Measurements from ENCODE around the gene SLC1A7.

Gene SLC1A7

DNA sequence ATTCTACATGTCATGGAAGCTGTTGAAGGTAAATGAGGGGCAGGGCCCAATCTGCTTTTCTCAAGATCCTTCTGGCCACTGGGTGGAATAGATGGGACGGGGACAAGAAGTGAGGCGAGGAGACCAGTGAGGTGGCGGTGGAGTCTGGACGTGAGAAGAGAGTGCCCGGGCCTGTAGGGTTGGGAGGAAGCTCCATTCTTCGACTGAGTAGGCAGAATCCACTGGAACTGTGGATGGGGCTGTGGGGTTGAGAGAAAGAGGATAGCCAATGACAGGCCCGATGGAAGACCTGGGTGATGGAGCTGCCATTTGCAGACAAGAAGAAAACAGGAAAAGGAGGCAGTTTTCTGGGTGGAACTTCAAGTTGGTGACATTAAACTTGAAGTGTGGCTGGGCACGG lies 10.3 kb downstream of the SLC1A7 start:
- no peak for DNase-seq

DNA sequence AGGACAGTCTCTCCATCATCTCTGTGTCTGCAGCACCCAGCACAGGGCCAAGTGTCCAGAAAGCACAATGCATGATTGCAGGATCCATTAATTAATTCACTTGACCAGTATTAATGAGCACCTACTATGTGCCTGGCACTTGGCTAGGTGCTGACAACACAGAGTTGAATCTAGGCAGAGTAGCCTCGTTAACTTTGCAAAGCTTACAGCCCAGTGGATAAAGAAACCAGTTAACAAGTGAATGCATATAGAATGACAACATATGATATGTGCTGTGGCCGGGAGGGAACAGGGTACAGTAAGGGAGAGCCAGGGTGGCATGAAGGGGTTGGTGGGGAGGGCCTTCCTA lies 10.9 kb downstream of the SLC1A7 start:
- DNase-seq: no peak

DNA sequence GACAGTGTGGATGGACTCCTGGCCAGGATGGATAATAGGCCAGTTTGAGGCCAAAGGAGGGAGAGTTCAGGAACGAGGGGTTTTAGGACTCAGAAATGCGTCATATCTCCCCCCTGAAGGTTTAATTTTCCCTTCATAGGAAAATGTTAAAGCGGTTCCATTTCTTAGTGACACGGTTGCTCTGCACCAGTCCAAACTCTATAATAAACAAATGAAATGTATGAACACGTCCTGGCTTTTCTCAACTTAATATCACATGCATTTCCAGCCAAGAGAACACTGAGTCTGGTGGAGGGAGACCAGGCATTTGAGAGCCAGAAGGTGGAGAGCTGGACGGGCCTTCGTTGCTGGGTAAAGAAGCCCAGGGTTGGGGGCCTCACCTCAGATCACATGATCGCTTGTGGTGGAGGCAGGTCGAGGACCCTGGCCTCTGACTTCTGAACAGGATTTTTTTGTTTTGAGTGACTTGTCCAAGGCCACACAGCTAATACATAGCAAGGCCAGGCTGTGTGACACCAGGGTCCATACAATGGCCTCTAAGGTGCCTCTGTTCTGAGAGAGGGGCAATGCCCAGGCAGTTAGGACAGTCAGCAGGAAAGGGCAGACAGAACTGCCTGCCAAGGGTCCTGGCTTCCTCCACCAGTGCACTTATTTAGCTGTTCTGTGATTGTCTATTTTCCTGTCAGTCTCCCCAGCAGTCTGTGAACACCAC lies 11.4 kb downstream of the SLC1A7 start:
- no peak for DNase-seq

DNA sequence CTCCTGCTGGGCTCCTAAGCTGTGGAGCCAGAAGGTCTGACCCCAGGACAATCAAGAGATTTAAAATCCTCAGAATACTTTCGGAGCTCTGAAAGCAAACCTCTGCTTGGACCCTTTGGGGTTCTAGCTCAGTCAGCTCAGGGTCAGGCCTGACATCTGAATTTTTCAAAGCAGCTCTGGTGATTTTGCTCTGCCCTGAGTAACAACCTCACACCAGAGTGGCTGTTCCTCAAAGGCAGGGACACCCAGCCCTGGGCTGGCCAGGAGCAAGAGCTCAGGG lies 11.9 kb downstream of the SLC1A7 start:
- DNase-seq: no peak

DNA sequence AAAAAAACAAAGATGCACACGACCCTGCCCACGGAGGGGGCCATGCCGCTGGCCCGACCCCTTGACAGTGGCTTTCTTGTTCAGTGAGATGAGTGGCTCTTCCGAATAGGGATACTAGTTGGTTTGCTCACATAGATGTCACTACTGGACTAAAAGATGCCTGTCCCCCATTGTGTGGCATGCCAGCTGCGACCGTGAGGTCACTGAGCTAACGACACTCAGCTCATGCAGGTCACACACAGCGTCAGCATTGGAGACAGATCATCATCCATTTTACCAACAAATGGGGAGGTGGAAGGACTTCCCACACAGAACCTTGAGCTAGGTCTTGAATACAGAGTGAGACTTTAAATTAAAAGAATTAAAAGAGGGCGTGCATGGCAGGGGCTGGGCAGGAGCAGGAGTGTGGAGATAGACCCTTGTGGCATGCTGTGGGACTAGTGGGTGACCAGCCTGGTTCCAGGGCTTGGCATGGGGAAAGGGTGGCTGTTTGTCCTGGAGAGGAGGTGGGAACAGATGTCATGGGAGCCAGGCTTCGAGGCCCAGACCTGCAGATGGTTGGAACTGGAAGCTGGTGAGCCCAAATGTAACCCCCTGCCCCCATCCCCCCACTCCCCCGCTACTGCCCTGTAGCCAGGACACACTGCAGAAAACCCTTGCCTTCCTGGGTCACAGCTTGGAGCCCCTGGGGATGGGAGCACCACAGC lies 12.4 kb downstream of the SLC1A7 start:
- no peak for DNase-seq

DNA sequence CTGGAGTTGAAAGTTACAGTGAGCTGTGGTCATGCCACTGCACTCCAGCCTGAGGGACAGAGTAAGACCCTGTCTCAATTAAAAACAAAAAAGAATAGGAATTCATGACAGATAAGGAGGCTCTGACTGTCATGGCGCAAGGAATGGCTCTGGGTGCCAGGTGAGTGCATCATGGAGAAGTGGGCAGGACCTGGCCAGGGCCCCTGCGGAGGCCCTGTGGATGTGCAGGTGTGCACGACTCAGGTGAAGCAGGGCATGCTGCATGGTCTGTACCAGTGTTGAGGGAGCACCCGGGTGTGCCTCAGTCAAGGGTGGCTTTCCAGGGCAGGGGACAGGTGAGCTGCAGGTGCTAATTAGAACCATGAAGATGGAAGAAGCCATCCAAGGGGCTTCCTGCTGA lies 14.0 kb downstream of the SLC1A7 start:
- no peak for DNase-seq

DNA sequence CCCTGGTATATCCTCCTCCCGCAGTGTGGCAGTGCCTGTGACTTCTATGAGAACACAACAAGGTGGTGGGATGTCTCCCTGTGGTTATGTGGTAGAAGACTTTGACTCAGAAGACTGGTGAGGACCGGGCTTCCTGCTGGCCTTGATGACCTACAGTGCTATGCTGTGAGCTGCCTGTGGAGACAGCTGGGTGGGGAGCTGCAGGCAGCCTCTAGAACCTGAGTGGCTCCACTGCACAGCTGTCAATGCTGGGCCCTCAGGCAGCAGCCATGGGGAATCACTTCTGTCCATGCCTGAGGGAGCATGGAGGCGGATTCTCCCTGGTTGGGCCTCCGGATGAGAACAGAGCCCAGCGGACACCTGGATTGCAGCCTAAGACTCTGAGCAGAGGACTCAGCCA lies 14.9 kb downstream of the SLC1A7 start:
- no peak for DNase-seq

DNA sequence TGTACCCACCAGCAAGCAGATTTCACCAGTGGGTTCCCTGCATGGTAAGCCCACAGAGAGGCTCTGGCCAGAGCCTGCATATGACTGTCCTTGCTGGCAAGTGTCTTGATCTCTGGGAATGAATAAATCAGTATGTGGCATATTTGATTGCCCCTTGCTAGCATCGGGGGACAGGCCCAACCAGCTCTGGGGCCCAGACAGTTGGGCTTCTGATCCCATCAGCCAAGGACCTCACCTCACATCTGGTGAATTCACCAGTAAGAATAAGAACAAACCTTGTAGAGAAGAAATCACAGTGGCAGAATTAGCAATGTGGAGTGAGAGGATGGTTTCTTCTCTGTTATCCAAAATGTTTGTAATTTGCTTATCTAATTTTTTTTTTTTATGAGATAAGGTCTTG lies 15.9 kb downstream of the SLC1A7 start:
- DNase-seq: no peak

DNA sequence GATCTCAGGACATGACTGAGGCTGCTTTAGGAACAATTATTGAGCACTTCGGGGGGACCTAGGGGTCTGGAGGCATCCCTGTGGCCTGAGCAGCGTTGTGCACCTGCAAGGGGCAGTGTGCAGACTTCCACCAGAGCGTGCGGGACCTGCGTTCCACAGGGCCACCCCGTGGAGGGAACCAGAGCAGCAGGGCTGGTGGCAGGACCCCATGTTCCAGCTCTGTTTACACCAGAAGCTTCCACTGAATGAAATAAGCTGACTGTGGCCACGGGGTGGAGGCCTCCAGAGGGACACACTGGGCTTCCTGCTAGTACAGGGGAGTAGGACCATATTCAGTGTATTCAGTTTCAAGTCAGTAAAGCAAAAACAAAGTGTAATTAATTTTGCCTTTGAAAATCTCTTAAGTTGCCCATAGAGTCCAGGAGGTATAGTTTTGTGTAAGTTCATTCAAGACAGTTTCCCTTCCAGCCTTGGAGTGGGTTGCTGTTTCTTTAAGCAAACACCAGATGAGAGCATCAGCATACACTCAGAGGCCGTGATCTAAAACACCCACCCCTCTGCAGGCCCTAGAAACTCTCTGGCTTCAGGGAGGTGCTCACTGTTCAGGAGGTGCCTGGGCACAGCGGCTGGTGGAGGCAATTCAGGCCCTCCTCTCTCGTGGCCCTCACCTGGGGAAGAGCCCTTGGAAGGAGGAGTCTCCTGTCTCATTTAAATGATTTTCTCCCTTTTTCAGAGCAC lies 16.6 kb downstream of the SLC1A7 start:
- no peak for DNase-seq

DNA sequence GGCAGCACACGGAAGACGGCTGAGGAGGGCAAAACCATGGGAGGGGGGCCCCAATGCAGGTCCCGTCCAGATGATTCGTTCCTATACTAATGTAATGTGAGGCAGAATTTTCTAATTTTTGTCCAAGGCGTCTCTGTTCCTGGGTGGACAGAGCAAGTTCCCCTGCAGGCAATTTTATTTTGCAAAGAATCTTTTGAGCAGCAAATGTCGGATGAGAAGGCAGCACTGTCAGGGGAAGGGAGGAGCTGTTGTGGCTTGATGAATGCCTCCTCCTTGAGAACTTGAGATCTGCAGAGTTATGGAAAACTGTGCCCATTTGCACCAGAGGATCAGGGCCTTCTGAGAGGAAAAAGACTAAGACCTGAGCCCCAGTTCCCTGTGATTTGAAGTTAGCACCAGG lies 17.3 kb downstream of the SLC1A7 start:
- no peak for DNase-seq

DNA sequence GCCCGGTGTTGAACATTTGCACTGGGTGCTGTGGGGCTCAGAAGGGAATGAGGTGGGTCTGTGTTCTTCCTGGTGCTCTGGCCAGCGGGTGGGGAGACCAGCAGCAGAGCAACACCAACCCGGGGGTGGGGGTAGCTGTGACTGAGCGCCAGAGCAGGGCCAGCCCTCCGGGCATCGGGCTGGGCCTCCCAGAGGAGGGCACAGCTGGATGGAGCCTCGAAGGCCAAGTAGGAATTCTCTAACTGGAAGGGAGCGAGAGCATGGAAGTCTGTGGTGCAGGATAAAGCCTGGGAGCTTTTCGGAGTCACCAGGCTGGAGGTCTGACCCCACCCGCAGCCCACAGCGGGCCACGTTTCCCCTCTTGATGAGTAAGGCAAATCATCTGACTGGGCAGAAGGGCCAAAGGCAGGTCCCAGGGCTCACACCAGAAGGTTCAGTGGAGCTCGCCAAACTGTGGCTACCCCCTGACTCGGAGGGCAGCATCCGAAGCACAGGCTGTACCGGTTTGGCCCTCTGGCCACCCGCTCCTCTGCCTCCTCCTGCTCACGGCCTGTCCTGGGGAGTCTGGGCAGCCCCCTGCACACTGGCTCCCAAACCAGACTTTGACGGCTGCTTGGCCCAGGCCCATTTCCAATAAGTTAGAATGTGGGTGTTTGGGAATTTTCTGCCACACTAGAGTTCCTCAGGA lies 18.8 kb downstream of the SLC1A7 start:
- DNase-seq: no peak

DNA sequence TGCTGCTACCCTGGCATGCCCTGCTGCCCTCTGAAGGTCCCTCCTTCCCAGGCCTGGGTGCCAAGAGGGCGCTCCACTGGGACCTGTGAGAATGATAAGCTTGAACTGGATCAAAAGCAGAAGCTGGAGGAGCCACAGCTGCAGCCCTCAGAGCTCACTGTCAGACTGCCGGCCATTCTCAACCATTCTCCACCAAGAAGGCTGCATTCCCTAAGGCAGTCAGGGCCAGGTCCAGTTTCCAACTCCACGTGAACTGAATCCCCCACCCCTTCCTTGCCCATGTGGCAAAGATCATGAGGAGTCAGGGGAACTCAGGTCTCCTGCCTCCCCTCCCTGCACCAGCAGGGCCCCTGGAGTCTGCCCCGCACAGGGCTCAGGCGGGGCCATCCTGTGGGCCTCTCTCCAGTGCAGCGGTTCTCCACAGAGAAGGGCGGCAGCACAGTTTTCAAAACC lies 19.5 kb downstream of the SLC1A7 start:
- DNase-seq: no peak

DNA sequence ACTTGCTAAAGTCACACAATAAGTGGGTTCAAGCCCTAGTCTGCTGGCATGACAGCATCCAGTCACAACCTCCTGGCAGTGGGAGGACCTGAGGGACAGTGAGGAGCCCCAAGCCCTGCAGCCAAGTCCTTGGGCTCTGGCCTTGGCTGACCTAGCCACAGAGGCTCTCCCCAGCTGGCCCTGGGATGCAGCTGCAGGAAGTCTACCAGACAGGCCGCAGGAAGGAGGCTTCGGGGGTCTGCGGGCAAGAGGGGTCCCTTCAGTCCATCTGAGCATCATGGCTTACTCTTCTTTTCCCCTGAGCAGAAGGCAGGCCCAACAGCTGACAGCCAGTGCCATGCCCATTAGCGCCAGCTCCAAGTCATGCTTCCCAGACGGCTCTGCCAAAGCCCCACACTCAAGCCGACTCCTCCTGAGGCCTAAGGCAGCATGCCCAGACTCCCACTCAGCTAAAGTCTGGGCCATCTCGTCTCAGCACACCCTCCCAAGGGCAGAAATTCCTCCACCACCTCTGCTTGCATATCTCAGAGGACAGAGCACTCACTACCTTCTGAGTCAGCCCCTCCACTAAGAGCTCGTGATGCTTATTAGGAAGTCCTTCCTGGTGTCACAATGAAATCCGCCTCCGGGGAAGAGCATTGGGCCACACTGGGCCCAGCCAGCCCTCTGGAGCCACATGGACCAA lies 20.1 kb downstream of the SLC1A7 start:
- DNase-seq: no peak

DNA sequence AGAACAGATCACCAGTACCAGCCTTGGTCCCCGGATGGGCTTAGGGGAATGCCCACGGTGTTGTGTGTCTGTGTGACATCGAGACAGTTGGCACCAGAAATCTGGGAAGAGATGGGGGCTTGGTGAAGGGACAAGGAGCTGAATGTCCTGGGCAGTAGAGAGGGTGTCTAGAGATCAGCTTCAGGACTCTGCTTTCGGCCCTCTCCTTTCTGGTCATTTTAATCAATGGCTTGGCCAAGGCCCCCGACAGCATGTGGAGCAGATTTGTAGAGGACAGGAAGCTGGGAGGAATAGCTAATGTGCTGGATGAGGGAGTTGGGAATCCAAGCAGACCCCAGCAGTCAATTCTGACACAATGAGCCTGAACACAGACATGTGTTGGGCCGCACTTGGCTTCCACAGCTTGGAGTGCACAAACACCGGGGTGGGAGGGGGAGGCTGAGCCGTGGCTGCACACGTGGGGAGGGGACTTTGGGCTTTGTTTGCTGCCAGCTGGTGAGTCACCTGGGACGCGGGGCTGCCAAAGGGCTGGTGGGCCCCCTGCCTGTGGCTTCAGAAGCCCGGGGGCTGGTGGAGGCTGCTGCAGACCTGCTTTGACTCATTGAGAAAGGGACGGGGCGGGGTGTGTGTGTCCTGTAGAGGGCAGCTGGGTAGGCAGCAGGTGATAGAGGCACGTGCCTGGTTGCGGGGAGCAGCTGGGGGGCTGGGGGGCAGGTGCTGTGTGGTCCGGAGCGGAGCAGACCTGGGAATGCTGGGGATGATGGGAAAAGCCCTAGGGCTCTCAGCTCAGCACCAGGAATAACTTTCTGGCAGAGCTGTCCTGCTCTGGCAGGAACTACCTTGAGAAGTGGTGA lies 20.9 kb downstream of the SLC1A7 start:
- DNase-seq: no peak

DNA sequence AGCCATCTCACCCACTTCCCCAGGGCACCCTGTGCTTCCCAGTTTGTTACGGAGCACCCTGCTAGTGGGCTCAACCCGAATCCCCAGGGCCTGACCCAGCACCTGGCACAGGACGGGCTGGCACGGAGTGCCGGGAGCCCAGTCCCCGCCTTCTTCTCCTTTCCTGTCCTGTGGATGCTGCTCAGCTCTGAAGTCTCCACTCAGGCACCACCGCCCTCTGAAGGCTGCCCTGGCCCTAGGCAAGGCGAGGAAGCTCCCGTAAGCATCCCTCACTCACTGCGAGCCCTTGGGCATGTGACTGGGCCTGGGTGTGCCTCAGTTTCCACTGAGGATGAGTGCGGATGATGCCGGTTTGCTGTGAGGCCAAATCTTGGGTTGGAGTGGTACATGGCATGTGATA lies 21.8 kb downstream of the SLC1A7 start:
- no peak for DNase-seq

DNA sequence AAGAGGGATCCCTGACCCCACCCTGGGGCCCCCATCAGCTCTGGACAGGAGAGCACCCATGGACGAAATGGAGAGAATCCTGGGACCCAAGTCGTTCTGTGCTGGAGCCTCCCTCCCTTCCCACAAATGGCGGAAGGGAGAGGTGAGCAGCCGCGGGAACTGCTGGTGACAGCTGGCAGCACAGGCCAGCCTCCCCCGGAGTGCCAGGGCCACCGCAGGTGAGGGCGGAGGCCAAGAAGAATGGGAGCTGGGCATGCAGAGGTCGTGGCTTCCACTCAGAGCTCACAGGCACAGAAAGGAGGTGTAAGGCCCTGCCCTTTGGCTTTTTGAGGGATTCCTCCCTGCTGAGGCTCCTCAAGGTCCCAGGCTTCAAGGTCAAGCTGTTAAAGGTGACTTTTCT lies 24.6 kb downstream of the SLC1A7 start:
- no peak for DNase-seq

DNA sequence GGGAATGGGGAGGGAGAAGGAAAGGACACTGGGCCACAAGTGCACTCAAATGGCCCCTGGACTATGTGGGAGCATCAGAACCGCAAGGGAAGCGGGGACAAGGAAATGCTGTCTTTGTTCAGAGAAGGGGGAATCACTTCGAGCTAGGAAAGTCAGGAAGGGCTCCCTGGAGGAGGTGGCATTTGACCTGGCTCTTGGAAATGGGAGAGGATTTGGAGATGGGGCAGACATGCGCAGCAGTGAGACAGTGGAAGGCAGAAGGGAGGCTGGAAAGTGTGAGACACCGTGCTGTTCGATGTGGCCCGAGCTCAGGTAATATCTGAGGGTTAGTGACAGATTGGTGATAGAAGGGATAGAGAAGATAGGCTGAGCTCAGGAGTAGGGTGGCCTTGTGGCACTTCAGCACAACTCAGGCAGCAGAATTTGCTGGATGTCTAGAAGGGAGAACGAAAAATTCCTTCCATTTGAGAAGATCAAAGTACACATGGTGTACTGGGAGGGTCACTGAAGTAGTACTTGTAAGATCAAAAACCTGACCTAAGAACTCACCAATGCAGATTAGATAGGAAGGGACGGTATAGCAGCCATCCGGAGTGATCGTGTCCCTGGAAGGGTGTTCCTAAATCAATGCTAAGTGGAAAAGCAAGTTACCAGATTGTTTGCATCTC lies 25.4 kb downstream of the SLC1A7 start:
- no peak for DNase-seq

DNA sequence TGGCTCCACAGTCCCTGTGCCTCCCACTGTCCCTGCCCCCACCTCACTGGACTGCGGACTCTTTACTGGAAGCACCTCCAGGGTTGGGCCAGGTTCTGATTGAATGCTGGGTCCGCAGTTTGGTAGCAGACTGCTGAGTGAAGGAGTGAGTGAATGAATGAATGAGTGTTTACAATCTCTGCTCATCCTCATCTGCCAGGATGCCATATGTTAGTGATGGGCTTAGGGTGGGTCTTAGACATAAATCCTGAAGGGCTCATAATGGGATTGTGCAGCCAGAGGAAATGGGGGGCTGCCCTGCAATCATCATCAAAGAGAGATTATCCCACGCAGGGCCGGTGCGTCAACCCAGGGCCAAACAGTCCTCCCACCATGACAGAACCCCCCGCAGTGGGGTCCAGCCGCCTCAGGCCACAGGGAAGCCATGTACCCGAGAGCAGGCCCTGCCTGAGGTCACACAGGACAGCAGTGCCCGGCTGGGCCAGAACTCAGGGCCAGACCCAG lies 26.1 kb downstream of the SLC1A7 start:
- no peak for DNase-seq

DNA sequence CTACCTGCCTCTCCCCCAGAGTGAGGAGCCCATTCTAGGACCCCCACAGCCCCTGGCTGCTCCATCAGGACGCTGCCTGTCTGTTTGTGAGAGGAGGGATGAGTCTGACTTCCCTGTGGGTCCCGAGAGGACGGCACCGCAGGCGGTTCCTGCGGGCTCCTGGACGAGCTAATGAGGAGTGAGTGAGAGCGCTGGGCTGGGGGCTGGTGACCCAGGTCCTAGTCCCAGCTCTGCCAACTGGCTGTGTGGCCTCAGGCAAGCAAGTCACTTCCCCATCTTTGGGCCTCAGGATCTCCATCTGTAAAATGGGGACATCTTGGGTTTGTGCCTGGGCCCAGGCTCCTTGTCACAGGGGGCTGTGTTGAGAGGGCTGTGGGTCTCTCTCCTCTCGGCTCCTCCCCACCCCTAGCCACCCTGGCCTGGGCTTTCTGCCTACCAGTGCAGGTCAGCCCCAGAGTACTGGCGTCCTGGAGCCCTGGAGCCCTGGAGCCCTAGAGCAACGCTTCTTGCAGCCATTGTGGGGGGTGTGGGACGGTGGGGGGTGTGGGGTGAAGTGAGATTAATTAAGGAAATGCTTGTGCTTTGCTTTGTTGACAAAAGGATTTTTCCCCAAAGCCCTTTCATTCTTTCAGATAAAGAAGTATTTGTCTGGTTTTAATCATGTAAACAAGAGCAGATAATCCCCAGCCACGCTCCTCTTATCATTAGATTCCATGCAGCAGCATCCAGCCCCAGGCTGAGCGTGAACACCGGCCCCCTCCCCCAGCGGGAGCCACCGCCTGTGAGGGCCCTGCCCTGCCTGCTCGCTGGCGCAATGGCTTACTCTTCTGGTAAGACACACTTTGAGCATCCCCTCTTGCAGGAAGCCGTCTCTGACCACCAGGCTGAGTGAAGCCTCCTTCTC lies 26.8 kb downstream of the SLC1A7 start:
- no peak for DNase-seq
